NCI-H1436 treated with DMSO at 0.1 percent for 48 hours (cell line): ENCODE measurements around the gene GATA2.

Experiments
- DNase-seq: peaks from one replicate; lab custom pipeline; 2025; lab: John Stamatoyannopoulos, UW

The GATA2 gene

GRCh38 chr3:128502712-128503111, 9.7 kb upstream of the GATA2 start:
- DNase-seq = no peak

GRCh38 chr3:128501431-128501830, 8.4 kb upstream of the GATA2 start:
- no peak for DNase-seq

GRCh38 chr3:128500556-128500955, 7.6 kb upstream of the GATA2 start:
- no peak for DNase-seq

GRCh38 chr3:128499724-128500275, 6.8 kb upstream of the GATA2 start:
- no peak for DNase-seq

GRCh38 chr3:128498901-128499530, 6.0 kb upstream of the GATA2 start:
- no peak for DNase-seq

GRCh38 chr3:128498127-128498626, 5.2 kb upstream of the GATA2 start:
- no peak for DNase-seq

- peak; percentile 35 for DNase-seq
Measured at GRCh38 chr3:128497305-128498126, 4.5 kb upstream of the GATA2 start.

- DNase-seq = no peak
Measured at GRCh38 chr3:128496602-128497304, 3.8 kb upstream of the GATA2 start.

- no peak for DNase-seq
Measured at GRCh38 chr3:128496019-128496601, 3.1 kb upstream of the GATA2 start.

GRCh38 chr3:128495435-128495970, 2.5 kb upstream of the GATA2 start:
- DNase-seq = no peak

- no peak for DNase-seq
Measured at GRCh38 chr3:128494367-128494650, 1.3 kb upstream of the GATA2 start.

GRCh38 chr3:128493570-128494366, 767 bp upstream of the GATA2 start:
- DNase-seq = no peak

- no peak for DNase-seq
Measured at GRCh38 chr3:128491941-128492670, 895 bp downstream of the GATA2 start.

GRCh38 chr3:128491691-128491940, 1.4 kb downstream of the GATA2 start:
- DNase-seq = no peak

GRCh38 chr3:128490915-128491690, 1.9 kb downstream of the GATA2 start:
- DNase-seq = no peak

- no peak for DNase-seq
Measured at GRCh38 chr3:128490650-128490914, 2.4 kb downstream of the GATA2 start.

GRCh38 chr3:128489927-128490649, 2.9 kb downstream of the GATA2 start:
- no peak for DNase-seq

GRCh38 chr3:128489674-128489926, 3.4 kb downstream of the GATA2 start:
- DNase-seq = no peak

GRCh38 chr3:128488991-128489673, 3.9 kb downstream of the GATA2 start:
- DNase-seq = no peak
